Activated naive CD8-positive, alpha-beta T cell treated with anti-CD3 and anti-CD28 coated beads, Interleukin-2, amount 50 U/mL, for 16 hours (primary cell): ENCODE data around the gene METTL15.
"Not testable (repeated sequence)": the region's sequence is repeated elsewhere in the genome, so short reads cannot be mapped to it uniquely, and the experiment has no call there.

Source experiments
- DNase-seq: peaks from one replicate; pipeline ENCODE4 v3.0.0-alpha.2; 2020; ENCODE audit warnings: low read depth, low spot score

METTL15 gene

DNA sequence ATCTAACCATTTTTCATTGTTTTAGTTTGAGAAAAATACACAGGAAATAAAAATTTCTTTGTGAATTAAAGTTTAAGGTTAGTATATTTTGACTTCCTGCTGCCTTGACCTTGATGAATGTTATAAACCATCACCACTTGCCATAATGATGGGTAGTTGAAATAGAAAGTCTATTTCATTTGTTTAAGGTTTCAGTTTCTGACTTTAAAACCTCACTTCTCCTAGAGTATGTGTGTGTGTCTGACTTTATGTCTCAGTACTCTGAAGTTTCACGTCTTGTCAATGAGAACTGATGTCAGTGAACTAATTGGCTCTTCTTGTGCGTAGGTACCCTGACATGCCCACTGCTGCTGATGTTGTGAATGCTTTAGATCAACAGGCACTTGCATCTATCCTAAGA, 188.2 kb downstream of the METTL15 start:
- no peak for DNase-seq

DNA sequence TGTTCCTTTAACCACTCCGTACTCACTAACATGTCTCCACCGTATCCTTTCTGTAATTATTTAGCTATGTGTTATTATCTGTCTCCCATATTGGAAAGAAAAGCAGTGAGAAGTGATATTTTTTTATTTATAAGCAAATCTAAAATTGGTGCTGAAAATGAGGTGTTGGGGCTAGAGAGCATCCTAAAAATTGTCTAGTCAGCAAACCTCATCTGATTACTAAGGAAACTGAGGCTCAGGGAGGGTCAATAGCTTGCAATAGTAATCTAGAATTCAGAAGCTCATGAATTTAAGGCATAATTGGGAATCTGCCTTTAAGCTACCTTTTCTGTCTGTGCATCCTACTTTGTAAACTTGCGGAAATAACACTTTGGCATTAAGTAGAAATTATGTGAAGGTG, 190.0 kb downstream of the METTL15 start:
- no peak for DNase-seq

DNA sequence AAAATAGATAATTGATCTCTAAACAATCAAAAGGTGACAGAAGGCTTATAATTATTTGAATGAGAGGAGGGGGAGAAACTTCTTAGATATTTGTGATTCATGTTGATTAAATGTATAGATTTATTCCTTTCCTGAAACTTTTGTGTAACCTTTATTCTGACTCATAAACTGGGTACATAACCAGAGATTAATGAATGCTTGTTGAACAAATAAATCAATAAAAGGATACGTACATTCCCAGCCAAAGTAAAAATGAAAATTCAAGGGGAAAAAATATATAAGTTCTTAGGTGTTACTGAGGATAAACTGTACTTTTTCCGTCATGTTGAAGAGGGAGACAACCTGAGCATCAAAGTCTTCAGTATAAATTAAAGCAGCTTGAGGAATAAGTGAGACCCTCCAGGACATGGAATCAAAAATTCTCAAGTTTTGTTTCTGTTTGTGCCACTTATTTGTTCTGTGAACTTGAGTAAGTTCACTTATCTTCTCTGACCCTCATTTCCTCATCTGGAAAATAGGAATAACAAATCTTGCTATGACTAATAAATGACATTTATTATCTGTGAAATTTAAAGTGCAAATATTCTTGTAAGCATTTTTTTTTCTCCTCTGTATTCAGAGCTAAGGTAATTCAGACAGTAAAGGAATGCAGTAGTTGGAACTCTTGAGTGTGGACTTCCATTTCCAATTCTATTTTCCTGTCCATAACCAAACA, 195.4 kb downstream of the METTL15 start:
- no peak for DNase-seq

DNA sequence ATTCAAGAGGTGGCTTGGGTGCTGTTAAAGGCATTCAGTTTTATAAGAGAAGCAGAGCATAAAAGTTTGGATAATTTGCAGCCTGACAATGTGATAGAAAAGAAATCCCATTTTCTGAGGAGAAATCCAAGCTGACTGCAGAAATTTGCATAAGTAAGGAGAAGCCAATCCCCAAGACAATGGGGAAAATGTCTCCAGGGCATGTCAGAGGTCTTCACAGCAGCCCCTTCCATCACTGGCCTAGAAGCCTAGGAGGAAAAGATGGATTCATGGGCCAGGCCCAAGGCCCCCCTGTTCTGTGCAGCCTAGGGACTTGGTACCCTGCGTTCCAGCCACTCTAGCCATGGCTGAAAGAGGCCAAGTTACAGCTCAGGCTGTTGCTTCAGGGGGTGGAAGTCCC, 207.3 kb downstream of the METTL15 start:
- DNase-seq: no peak

DNA sequence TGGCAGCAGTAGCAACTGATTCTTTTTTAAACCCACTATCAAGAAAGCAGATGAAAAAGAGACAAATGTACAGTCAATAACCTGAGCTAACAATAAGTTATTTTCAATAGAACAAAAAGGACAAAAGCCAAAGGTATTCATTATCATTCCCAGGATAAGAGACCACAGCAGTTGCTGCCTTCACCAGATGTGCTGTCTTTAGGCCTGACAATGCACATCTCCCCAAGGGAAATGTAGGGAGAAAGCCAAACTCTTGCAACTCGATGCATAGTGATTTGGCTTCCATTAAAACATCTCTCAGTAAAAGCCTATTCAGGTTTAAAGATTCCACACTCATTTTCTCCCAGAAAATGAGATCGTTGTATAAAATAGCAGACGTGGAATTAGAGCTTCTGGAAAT, 210.7 kb downstream of the METTL15 start:
- no peak for DNase-seq

DNA sequence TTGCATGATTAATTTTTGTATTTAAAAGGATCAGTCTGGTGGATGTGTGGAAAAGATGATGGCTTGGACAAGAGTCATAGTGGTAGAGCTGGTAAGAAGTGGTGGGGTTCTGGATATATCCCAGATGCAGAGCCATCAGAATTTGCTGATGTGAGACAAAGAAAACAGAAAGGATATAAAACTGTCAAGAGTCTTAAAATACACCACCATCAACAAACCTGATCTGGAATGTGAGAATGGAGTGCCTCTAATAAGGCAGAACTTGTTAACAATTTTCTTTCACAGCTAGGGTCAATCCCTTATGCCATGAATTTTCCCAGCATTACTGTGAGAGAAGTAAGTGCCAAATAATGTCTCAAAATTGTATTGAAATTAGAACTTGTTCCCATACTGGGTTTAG, 215.4 kb downstream of the METTL15 start:
- DNase-seq: no peak

DNA sequence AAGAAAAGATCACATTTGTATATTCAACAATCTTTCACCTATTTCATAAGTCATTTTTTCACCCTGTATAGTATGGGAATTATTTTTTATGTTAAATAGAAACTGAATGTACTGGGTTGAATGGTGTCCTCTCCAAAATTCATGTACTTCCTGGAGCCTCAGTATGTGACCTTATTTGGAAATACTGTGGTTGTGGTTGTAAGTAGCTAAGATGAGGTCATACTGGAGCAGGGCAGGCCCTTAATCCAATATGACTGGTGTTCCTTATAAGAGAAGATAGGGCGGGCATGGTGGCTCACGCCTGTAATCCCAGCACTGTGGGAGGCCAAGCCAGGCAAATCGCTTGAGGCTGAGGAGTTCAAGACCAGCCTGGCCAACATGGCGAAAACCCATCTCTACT, 224.2 kb downstream of the METTL15 start:
- DNase-seq: not testable (repeated sequence)

DNA sequence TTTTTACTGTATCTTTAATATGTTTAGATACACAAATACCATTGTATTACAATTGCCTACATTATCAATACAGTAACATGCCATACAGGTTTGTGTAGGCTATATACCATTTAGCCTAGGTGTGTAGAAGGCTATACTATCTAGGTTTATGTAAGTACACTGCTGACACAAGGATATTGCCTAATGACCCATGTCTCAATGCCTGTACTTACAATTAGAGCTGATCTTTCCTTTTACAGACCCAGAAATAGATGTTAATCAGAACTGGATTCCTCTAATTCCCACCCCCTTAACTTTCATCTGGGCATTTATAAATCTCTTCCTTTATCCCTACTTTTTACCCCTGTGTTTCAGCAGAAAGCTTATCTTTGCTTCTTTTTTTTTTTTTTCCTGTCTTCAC, 229.5 kb downstream of the METTL15 start:
- DNase-seq: no peak

DNA sequence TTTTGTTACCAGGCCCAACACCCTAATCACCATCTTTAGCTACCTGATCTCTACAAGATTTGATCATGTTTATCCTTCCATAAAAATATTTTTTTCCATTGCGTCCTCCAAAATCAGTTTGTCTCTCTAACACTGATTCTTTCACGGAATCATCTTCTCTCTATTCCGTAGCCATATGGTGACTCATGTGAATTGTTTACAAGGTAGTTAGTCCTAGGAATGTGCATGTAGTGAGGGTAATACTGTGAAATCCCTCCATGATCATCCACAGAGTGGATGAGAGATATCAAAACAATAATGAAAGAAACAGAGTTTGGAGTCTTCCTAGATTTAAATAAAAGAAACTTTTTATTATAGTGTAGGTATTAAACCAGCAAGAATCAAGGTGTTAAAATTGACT, 230.2 kb downstream of the METTL15 start:
- no peak for DNase-seq

DNA sequence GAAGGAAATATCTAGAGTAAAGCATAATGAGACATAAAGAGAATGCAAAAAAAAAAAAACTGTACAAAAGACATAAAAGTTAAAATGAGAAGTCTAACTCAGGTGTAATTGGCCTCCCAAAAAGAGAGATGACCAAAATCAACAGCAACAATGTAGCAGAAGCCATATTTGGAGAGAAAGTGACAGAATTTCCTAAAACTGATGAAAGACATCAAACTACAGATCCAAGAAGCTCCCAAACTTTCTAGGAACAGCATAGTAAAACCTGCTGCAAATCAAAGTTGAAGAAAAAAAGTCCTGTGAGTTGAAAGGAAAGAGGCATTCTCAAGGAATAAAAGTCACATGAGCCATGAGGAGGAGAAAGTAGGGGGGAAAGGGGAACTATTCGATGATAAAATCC, 231.3 kb downstream of the METTL15 start:
- no peak for DNase-seq

DNA sequence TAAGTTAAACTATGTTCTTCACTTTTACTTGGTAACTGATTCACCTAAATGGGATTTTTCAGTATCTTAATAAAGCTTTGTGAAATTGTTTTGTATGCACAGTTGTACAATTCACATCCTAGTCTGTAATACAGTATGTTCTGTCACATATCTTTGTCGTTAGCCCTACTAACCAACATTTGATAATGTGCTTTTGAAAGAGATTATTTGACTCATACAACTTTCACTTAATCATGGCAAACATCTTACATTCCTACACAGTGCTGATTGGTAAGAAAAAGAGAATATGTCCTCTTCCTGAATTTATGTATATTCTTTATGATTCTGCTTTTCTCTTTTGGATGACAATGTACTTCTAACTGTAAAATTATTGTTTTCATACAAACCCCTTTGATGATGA, 234.5 kb downstream of the METTL15 start:
- DNase-seq: no peak

DNA sequence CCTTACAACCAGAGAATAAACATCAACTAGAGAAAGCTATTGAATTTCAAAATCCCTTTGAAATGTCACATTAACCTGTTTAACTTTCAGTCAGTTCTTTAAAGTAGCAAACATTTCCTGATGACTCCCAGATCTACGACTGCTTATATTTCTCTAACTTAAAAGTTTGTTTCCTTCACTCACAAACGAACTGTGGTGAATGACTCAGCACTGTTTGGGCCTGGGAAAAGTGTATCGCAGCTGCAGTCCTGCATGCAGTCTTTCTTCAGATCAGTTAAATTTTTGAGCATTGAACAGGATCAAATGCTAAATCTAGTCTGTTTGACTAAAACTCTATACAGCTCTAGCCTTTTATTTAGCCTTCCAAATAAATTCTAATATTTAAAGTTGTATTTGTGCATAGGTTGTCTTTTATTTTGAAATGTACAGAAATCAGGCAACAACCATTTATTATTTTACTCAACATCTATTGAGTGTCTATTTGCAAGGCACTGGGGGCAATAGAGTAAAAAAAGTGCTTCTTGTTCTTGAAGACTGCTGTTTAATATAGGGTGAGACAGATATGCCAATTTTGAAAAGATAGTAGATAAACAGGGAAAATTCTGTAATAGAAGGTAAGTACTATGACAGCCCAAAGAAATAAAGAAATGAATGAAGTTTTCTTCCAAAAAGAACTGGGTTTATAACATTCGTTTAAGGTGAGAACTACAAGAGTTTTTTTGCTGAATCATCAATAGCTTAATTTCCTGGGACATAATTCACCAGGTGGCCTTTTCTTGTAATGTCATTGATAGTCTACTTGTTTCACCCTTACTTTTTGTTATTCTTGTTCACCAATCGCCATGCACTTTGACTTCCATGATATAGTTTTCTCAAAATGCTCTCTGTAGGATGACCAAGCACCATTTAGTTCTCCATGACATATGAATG, 235.4 kb downstream of the METTL15 start:
- no peak for DNase-seq

DNA sequence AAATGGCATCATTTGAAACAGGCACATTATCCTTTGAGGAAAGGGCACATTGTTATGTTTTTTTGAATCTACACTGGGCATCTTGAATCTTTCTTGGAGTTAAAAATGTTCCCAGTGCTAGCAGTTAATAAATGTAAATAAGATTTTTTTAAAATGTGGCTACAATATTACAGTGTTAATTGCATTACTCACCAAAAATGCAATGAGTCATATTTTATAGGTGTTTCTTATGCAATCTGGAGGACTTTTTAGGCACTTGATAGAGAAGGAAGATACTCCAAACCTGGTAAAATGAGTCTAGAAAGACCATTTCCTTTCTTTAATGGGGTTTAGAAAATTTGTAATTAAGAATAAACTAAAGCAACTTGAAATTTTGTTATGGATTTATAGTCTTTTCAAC, 238.0 kb downstream of the METTL15 start:
- DNase-seq: no peak

DNA sequence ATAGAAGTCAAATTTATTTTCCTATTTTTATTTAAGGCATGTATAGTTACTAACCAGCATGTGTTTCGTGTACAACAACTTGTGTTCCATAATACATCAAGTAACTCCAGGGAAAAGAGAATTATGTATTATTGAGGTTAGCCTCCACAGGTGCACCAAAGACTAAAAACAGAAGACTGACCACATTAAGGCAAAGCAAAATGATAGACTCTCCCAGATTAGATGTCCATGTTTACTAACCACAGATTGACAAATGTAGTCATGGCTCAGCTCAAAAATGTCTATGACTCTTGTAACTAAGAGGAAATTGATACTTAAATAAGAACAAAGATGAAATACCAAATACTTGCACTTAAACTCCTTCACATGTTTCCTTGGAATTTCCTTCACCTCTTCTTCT, 238.5 kb downstream of the METTL15 start:
- DNase-seq: no peak

DNA sequence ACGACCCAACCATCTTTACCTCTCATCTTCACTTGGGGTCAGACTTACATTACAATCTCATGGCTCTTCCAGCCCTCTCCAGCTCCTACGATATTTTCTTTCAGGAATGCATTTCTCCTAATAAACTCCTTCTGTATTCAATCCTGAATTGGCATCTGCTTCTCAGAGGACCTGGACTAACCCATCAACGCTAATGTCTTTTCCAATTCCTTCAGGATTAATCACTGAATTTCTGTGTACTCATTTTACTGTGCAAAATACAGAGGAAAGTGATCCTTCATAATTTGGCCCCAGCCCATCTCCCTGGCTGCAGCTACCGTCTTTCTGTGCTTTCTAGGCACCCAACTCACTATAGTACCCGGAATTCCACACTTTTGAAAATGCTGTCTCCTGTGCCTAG, 239.2 kb downstream of the METTL15 start:
- no peak for DNase-seq

DNA sequence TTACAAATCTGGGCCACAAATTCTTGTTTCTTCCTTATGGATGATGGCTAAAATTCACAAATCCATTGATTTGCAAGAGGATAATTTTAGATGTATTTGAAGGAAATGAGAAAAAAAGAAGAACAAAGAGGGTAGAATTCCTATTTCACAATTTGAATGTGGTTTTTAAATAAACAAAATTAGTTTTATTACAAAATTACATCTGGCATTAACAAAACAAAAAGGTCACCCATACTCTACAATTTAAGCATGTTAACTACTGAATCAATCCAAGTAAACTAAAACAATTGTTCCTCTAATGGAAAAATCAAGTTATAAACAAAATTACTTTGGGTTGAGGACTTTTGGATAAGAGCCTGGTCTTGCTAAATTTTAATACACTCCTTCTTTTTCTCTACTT, 242.0 kb downstream of the METTL15 start:
- no peak for DNase-seq

DNA sequence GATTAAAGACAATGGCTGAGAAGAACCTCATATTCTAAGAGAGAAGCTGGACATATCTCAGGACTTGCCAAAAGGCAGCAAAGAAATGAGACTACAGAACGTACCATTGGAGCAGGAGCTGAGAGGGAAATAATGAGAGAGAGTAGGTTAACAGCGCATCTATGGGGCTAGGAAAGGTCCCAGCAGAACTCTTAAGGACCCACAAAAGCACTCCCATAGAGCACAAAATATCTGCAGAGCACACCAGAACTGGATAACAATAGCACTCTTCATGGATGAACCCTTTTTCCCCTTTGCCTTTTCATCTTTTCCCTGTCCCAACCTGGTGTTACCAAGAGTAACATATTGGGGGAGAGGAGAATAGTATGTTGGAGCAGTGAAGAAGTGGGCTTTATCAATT, 245.8 kb downstream of the METTL15 start:
- DNase-seq: no peak

DNA sequence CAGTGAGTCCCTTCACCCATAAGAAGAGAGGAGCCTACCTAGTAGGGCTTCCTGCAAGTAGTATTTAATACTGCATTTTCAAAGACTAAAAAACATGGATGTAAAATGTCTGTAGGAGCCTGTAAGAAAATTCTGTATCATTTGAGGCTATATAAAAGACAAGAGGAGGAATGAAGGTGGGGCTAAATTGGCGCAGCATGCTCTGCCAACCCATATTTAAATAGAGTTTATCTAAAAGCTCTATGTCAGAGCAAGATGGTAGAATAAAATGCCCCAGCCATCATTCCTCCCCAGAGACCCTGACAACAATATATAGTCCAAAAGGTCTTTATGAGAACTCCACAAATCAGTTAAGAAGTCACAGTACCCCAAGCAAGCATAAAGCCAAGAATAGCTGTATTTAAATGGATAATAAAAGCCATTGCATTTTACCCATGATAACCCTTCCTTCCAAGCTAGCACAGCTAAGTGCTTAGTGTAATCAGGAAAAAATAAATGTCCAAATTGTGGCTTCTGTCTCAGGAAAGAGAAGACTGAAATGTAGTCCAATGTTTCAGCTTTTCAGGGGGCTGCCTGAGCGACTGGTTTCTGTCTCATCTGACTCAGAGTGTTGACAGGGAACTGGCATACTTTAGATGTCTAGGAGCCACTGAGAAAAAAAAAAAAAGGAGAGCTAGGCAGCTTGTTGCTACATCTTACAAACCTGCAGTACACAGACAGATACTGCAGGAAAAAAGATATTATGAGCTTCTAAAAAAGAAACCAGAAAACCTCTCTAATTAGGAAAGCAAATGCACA, 258.6 kb downstream of the METTL15 start:
- no peak for DNase-seq

DNA sequence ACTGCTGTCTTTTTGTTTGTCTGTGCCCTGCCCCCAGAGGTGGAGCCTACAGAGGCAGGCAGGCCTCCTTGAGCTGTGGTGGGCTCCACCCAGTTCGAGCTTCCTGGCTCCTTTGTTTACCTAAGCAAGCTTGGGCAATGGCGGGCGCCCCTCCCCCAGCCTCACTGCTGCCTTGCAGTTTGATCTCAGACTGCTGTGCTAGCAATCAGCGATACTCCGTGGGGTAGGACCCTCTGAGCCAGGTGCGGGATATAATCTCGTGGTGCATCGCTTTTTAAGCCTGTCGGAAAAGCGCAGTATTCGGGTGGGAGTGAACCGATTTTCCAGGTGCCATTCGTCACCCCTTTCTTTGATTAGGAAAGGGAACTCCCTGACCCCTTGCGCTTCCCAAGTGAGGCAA, 269.9 kb downstream of the METTL15 start:
- DNase-seq: not testable (repeated sequence)
